Fibroblast of mammary gland (primary cell): Measurements from ENCODE around the gene BRD1.

Experiments used
- DNase-seq: peaks from one replicate; pipeline ENCODE4 v3.0.0-alpha.2; 2010; ENCODE audit warnings: low read depth
- H3K4me3 ChIP-seq: 2 replicates; pipeline ENCODE4 v1.5.1; 2011; ENCODE audit warnings: low read depth, mild to moderate bottlenecking, low read length, moderate library complexity; ENCODE audit not compliant: control insufficient read depth
- TF ChIP-seq, protein P1 (sequence below): conservative IDR thresholded peaks from 2 replicates; pipeline ENCODE4 v1.5.1; 2011; ENCODE audit warnings: low read depth, low read length, inconsistent platforms; ENCODE audit not compliant: control insufficient read depth, insufficient read depth

The BRD1 gene

DNA sequence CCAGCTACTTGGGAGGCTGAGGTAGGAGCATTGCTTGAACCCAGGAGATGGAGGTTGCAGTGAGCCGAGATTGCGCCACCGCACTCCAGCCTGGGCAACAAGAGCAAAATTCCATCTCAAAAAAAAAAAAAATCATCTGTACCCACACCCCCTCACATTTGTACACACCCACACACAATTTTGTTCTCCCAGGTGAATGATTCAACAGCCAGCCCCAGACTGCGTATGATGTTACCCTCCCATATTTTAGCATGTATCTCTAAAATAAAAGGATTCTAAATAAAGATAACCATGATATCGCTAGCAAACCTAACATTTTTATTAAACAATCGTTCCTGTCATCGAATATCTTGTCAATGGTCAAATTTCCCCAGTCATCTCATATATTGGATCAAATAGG is 65.8 kb downstream of the BRD1 start:
- DNase-seq: no peak
- TF ChIP-seq, protein P1, sequence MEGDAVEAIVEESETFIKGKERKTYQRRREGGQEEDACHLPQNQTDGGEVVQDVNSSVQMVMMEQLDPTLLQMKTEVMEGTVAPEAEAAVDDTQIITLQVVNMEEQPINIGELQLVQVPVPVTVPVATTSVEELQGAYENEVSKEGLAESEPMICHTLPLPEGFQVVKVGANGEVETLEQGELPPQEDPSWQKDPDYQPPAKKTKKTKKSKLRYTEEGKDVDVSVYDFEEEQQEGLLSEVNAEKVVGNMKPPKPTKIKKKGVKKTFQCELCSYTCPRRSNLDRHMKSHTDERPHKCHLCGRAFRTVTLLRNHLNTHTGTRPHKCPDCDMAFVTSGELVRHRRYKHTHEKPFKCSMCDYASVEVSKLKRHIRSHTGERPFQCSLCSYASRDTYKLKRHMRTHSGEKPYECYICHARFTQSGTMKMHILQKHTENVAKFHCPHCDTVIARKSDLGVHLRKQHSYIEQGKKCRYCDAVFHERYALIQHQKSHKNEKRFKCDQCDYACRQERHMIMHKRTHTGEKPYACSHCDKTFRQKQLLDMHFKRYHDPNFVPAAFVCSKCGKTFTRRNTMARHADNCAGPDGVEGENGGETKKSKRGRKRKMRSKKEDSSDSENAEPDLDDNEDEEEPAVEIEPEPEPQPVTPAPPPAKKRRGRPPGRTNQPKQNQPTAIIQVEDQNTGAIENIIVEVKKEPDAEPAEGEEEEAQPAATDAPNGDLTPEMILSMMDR: no peak
- no peak overlapping the region for H3K4me3 ChIP-seq

DNA sequence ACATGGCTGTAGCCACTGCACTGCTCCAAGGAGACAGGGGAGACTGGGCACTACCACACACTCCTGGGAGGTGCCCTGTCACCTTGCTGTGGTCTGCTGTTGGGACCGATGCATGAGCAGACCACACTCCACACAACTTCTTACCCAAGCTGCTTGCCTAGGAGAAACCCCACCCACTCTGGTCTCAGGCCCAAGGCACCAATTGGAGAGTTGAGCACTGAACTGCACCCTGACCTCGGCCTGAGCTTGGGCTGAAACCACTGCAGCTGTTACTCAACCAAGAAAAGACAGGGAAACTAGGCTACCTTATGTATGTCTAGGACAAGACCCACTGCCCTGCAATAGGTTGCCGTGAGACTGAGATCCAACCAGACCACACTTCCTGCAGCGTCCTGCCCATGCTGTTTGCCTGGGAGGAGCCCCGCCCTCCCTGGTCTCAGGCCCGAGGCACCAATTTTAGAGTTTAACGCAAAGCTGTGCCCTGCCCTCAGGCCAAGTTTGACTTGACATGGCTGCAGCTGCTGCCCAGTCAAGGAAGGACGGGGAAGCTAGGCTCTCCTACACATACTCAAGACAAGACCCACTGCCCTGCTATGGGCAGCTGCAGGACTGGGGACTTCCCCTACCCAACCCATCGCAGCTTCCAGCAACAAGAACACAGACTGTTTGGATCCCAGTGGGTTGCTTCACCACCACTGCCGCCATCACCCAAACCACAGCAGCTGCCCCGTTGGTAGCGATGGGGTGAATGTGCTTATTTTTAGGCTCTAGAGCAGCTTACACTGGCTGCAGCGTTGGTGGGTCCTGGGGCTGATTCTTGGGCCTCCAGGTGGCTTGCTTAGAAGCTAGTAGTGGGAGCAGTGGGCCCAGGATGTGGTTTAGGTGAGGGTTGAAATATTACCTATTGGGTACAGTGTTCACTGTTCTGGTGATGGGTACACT is 66.8 kb downstream of the BRD1 start:
- DNase-seq: no peak
- no peak overlapping the region for H3K4me3 ChIP-seq
- TF ChIP-seq, protein P1: no peak

DNA sequence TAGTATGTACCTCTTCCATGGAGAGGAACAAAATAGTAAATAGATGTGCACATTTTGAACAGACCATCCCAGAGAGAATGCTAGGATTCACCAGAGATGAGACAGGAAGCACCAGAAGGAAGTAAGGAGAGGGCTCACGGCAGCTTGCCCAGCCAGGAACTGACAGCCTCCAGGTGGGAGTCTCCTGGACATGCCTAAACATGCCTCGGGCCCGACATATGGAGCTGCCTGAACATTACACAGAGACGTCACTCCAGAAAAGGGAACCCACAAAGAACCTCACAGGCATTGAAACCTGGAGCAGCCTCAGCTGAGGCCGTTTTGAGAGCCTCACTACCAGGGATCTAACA is 67.4 kb downstream of the BRD1 start:
- TF ChIP-seq, protein P1: no peak
- no peak overlapping the region for H3K4me3 ChIP-seq
- no peak for DNase-seq

DNA sequence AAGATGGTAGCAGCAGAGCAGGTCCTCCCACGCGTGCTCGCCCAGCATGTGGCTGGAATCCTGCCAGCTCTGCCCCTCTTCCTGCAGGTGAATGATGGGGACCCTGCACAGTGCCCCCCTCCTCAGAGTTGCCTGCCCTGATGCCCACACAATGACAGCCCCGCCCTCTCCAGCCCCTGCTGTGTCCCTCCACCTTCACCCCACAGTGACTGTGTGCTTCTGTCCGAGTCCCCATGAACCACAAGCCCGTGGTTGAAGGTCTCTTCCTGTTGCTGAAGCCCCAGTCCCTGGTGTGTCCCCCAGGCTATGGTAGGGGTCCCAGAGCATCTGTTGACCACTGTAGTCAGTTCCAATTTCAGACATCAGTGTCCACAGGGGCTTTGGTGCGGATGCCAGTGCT is 71.0 kb downstream of the BRD1 start:
- H3K4me3 ChIP-seq: no peak overlapping the region
- TF ChIP-seq, protein P1: no peak
- no peak for DNase-seq

DNA sequence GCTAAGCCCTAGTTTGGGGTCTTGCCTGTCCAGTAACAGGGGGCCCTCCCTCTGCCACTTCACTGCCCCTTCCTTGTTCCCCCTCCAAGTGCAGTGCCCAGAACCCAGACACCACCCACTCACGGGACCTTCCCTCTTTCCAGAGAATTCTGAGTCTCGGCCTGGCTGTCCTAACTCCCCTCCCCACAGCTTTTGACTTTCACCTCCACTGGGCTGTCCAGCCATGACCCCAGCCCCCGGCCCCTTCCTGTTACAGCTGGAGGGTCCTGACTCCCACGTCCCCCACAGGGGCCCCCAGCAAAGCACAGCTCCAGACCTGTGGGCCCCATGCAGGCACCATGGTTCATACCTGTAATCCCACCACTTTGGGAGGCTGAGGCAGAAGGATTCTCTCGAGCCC is 71.5 kb downstream of the BRD1 start:
- TF ChIP-seq, protein P1: no peak
- H3K4me3 ChIP-seq: no peak overlapping the region
- no peak for DNase-seq

DNA sequence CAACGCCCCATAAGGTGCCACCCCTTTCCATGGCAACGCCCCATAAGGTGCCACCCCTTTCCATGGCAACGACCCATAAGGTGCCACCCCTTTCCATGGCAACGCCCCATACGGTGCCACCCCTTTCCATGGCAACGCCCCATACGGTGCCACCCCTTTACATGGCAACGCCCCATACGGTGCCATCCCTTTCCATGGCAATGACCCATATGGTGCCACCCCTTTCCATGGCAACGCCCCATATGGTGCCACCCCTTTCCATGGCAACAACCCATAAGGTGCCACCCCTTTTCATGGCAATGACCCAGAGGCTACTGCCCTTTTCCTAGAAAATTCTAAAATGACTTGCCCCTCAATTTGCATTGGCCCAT is 72.1 kb downstream of the BRD1 start:
- no peak overlapping the region for H3K4me3 ChIP-seq
- TF ChIP-seq, protein P1: no peak
- no peak for DNase-seq
